ENCODE results near the gene BUB1B. TPM values are rescaled to one million over a fixed set of nuclear protein-coding genes. Genes with fewer than 3 reads are reported as not detected.

Gene BUB1B
- total and polyA plus RNA-seq, 9 of the 15 experiments (the other 6 are each of a cell fraction or from before 2014, with no cell fraction given): 28.7 to 113 (median 82.2) TPM

GRCh38 chr15:40130118-40130517 is 30.8 kb upstream of the BUB1B start (continued):
- TF ChIP-seq ZFX (CRISPR knock-in tag; IDR thresholded peaks at IDR 0.05): peak; percentile 18; the same call in 1 of the 2 replicates
- TF ChIP-seq, protein P1, sequence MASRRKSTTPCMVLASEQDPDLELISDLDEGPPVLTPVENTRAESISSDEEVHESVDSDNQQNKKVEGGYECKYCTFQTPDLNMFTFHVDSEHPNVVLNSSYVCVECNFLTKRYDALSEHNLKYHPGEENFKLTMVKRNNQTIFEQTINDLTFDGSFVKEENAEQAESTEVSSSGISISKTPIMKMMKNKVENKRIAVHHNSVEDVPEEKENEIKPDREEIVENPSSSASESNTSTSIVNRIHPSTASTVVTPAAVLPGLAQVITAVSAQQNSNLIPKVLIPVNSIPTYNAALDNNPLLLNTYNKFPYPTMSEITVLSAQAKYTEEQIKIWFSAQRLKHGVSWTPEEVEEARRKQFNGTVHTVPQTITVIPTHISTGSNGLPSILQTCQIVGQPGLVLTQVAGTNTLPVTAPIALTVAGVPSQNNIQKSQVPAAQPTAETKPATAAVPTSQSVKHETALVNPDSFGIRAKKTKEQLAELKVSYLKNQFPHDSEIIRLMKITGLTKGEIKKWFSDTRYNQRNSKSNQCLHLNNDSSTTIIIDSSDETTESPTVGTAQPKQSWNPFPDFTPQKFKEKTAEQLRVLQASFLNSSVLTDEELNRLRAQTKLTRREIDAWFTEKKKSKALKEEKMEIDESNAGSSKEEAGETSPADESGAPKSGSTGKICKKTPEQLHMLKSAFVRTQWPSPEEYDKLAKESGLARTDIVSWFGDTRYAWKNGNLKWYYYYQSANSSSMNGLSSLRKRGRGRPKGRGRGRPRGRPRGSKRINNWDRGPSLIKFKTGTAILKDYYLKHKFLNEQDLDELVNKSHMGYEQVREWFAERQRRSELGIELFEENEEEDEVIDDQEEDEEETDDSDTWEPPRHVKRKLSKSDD (conservative IDR thresholded peaks at IDR 0.05; ENCODE audit: low read length): no peak
- TF ChIP-seq TGIF2 (CRISPR knock-in tag; IDR thresholded peaks at IDR 0.05): no peak
- TF ChIP-seq E2F1 (CRISPR knock-in tag; IDR thresholded peaks at IDR 0.05): no peak
- TF ChIP-seq DACH1 (IDR thresholded peaks at IDR 0.05; ENCODE audit: partially characterized antibody): peak; percentile 99
- TF ChIP-seq ARID4B (CRISPR knock-in tag; IDR thresholded peaks at IDR 0.05): no peak

Measured in K562 (cell line).